Prostate gland (tissue), 2 donors: ENCODE measurements around the gene RTN4RL1. TPM values are rescaled to one million over a fixed set of nuclear protein-coding genes. Genes with fewer than 3 reads are reported as not detected.

Source experiments
- DNase-seq: peaks from one replicate; pipeline ENCODE4 v3.0.0-alpha.2; 2019; ENCODE audit warnings: low spot score
- H3K27ac ChIP-seq, 2 donors: fragments of 200-600 bp; sonication (generic); 2 replicates each; pipeline ENCODE4 v1.5.1; 2017 to 2019
- H3K27me3 ChIP-seq: fragments of 200-600 bp; sonication (generic); replicated peaks from 2 replicates; pipeline ENCODE4 v1.5.1; 2019; ENCODE audit not compliant: insufficient read depth
- H3K36me3 ChIP-seq, 2 donors: fragments of 200-600 bp; sonication (generic); 1 replicate in 1 of 2; 2 replicates in 1 of 2; pipeline versions ENCODE4 v1.5.1 to v1.8.1; 2017 to 2019
- H3K4me1 ChIP-seq: fragments of 200-600 bp; sonication (generic); replicated peaks from 2 replicates; pipeline ENCODE4 v1.5.1; 2019
- H3K4me3 ChIP-seq, 2 donors: fragments of 200-600 bp; sonication (generic); 2 replicates each; pipeline ENCODE4 v1.5.1; 2017 to 2019
- H3K9me3 ChIP-seq: fragments of 200-600 bp; sonication (generic); 2 replicates; pipeline ENCODE4 v1.5.1; 2017
- CTCF ChIP-seq, 4 experiments: fragments of 200-600 bp in 2 of 4; fragments of 450-650 bp in 2 of 4; sonication (generic) in 2 of 4; IDR thresholded peaks; 1 replicate in 3 of 4; 2 replicates in 1 of 4; pipeline ENCODE4 v1.5.1; 2016 to 2019; ENCODE audit warnings: antibody characterized with exemption in 4 of 4, mild to moderate bottlenecking in 2 of 4, moderate library complexity in 2 of 4
- POLR2A ChIP-seq: fragments of 450-650 bp; IDR thresholded peaks from one replicate; pipeline ENCODE4 v1.6.1; 2016; ENCODE audit warnings: antibody characterized with exemption, mild to moderate bottlenecking
- POLR2AphosphoS5 ChIP-seq: sonication (generic); formaldehyde crosslinking; IDR thresholded peaks from one replicate; pipeline ENCODE4 v1.6.1; 2017; ENCODE audit warnings: antibody characterized with exemption
- WGBS: methylation state at CpG from one replicate; pipeline ENCODE4 v1.1.5; 2018; 5-methylcytosine and 5-hydroxymethylcytosine counted together
- intact Hi-C: fragments of 100-400 bp; cut with DNase I; formaldehyde crosslinking; loops from one replicate; pipeline ENCODE4 v1.14.2; 2022
- total RNA-seq, 2 donors: library from RNA; depleted of rRNA; stranded (reverse); fragments of >200 nt; gene quantifications; one replicate each; pipeline ENCODE4 v1.1.0, GENCODE V29; 2016

RTN4RL1 gene
- total RNA-seq, 2 donors from 2014 or later, result 8.3 to 21.5 TPM

- Histone ChIP-seq H3K27me3 (no peaks in the 10 kb centered on the region), H3K27ac (peak overlapping the region; percentile 73 to 79), H3K9me3 (no peaks in the 10 kb centered on the region), H3K36me3 (no peaks in the 10 kb centered on the region), H3K4me3 (no peak overlapping the region), H3K4me1 (peaks cover 6% of the 10 kb centered on the region)
- intact Hi-C loops, result no loop called here
- DNase-seq, result no peak
- TF ChIP-seq CTCF (IDR thresholded peaks at IDR 0.05) (no peak), POLR2A (no peak), POLR2AphosphoS5 (no peak)
- 57% methylated on average over 13 of the region's 13 CpGs for WGBS
Observed at GRCh38 chr17:2070241-2071023, 45.3 kb upstream of the RTN4RL1 start.

GRCh38 chr17:2068519-2069051 is 43.5 kb upstream of the RTN4RL1 start:
- Histone ChIP-seq H3K27me3 (no peaks in the 10 kb centered on the region), H3K4me3 (no peak overlapping the region), H3K4me1 (peaks cover 6% of the 10 kb centered on the region), H3K27ac (peak overlapping the region; percentile 56 to 75), H3K36me3 (no peaks in the 10 kb centered on the region), H3K9me3 (no peaks in the 10 kb centered on the region)
- intact Hi-C loops, result no loop called here
- TF ChIP-seq POLR2A (no peak), CTCF (IDR thresholded peaks at IDR 0.05) (no peak), POLR2AphosphoS5 (no peak)
- DNase-seq, result no peak
- 55% methylated on average over 15 of the region's 15 CpGs for WGBS

DNA sequence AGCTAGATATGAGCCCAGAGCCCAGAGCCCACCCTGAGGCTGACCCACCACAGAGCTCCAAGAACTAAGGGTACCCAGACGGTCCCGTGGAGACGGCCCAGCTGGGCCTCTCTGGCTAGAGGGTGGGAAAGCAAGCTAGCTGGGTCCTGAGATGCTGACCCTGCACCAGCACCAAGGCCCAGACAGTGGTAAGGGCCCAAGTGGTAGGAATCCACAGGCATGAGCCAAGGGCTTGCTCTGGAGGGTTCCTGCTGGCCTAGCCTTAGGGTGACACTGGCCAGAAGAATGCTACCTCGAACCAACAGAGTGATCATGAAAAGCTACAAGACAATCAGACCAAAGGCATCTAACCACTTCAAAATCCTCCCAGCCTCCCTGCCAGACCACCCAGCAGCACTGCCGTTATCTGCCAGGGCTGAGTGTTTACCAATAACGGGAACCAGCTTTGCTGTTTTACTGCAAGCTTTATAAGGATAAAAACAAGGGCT is 42.9 kb upstream of the RTN4RL1 start:
- Histone ChIP-seq H3K4me3 (no peak overlapping the region), H3K27me3 (no peaks in the 10 kb centered on the region), H3K4me1 (peaks cover 6% of the 10 kb centered on the region), H3K9me3 (no peaks in the 10 kb centered on the region), H3K36me3 (no peaks in the 10 kb centered on the region), H3K27ac (peak overlapping the region; percentile 56 to 75)
- 37% methylated on average over 6 of the region's 6 CpGs for WGBS
- no peak for DNase-seq
- no peak for TF ChIP-seq POLR2A
- TF ChIP-seq CTCF (IDR thresholded peaks at IDR 0.05), result no peak
- TF ChIP-seq POLR2AphosphoS5, result no peak
- intact Hi-C loops, result no loop called here

DNA sequence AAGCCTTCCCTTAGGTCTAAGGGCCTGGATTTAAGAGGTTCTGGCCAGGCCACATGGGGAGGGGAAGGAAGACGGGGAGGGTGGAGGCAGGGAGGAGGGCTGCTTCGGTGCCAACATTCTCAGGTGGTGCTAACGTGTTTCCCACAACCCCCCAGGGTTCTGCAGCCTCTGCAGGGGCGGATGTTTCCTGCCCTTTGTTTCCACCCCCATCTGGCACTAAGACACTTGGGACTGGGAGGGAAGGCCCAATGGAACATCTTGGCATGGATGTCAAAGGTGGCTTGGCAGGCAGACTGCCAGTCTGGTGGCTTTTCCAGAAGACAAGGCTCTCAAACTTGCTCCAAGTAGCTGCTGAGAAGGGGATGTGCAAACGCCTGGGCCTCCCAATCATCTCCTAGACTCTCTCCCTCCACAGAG is 42.5 kb upstream of the RTN4RL1 start:
- intact Hi-C loops, result no loop called here
- DNase-seq, result no peak
- Histone ChIP-seq H3K36me3 (no peaks in the 10 kb centered on the region), H3K9me3 (no peaks in the 10 kb centered on the region), H3K4me1 (peaks cover 6% of the 10 kb centered on the region), H3K27me3 (no peaks in the 10 kb centered on the region), H3K27ac (peak overlapping the region; percentile 56 to 75), H3K4me3 (no peak overlapping the region)
- TF ChIP-seq POLR2A (no peak), POLR2AphosphoS5 (peak; percentile 41)
- 10% methylated on average over 5 of the region's 5 CpGs for WGBS

GRCh38 chr17:2067048-2067561 is 42.0 kb upstream of the RTN4RL1 start:
- H3K27me3 ChIP-seq, result no peaks in the 10 kb centered on the region
- intact Hi-C loops, result no loop called here
- TF ChIP-seq POLR2A (no peak), POLR2AphosphoS5 (no peak), CTCF (IDR thresholded peaks at IDR 0.05) (no peak)
- no peak for DNase-seq
- H3K9me3 ChIP-seq, result no peaks in the 10 kb centered on the region
- WGBS, result 40% methylated on average over 14 of the region's 14 CpGs
- H3K27ac ChIP-seq, result peak overlapping the region; percentile 56 to 75
- no peaks in the 10 kb centered on the region for H3K36me3 ChIP-seq
- H3K4me3 ChIP-seq, result no peak overlapping the region
- H3K4me1 ChIP-seq, result peaks cover 6% of the 10 kb centered on the region
